Hepatocyte (in vitro differentiated cells): ENCODE data around the gene TMEM11.

Experiments used
- CTCF ChIP-seq: fragments of 200-600 bp; sonication (generic); IDR thresholded peaks from 2 replicates; pipeline ENCODE4 v1.5.1; 2016; ENCODE audit warnings: antibody characterized with exemption, mild to moderate bottlenecking; ENCODE audit not compliant: poor library complexity
- EZH2 ChIP-seq: fragments of 200-600 bp; sonication (generic); IDR thresholded peaks from 2 replicates; pipeline ENCODE4 v1.6.1; 2016; ENCODE audit warnings: antibody characterized with exemption, mild to moderate bottlenecking, borderline replicate concordance
- EZH2phosphoT487 ChIP-seq: fragments of 200-600 bp; sonication (generic); IDR thresholded peaks from one replicate; pipeline ENCODE4 v1.6.1; 2018; ENCODE audit warnings: antibody characterized with exemption, mild to moderate bottlenecking, low read depth, moderate library complexity; ENCODE audit not compliant: unreplicated experiment, severe bottlenecking

GRCh38 chr17:21235921-21236320, 22.0 kb upstream of the TMEM11 start:
- TF ChIP-seq EZH2, result no peak
- TF ChIP-seq CTCF, result no peak
- no peak for TF ChIP-seq EZH2phosphoT487
